ENCODE results near the gene CTH.

DNA sequence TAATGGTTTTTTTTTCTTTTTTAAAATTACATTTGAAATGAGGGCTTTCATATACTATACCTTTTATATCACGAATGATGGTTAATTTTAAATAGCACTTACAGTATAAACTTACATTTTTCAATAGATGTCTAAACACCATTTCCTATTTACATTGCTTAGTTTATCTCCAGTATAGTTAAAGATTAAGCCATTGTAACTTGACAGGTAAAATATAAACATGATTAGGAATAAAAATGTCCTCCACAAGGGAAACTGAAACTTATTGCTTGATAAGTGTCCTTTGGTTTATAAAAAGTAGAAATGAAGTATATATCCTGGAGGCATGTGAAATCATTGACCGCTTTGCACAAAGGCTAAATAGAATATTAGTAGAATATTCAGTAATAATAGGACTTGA is 20.2 kb downstream of the CTH start:
- TF ChIP-seq, protein P1, sequence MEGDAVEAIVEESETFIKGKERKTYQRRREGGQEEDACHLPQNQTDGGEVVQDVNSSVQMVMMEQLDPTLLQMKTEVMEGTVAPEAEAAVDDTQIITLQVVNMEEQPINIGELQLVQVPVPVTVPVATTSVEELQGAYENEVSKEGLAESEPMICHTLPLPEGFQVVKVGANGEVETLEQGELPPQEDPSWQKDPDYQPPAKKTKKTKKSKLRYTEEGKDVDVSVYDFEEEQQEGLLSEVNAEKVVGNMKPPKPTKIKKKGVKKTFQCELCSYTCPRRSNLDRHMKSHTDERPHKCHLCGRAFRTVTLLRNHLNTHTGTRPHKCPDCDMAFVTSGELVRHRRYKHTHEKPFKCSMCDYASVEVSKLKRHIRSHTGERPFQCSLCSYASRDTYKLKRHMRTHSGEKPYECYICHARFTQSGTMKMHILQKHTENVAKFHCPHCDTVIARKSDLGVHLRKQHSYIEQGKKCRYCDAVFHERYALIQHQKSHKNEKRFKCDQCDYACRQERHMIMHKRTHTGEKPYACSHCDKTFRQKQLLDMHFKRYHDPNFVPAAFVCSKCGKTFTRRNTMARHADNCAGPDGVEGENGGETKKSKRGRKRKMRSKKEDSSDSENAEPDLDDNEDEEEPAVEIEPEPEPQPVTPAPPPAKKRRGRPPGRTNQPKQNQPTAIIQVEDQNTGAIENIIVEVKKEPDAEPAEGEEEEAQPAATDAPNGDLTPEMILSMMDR (IDR thresholded peaks at IDR 0.05) = no peak
- TF ChIP-seq POLR2AphosphoS5 (IDR thresholded peaks at IDR 0.05; ENCODE audit: low read depth, low read length) = no peak

All from Panc1 (cell line).